Stimulated activated naive CD8-positive, alpha-beta T cell treated with anti-CD3 and anti-CD28 coated beads, Interleukin-15, Interleukin-2, amounts not matched to agents 100 U/mL and 50 U/mL, for 24 hours (primary cell): ENCODE results near the gene TAS2R16.
"Not testable (repeated sequence)": the region's sequence is repeated elsewhere in the genome, so short reads cannot be mapped to it uniquely, and the experiment has no call there.

ENCODE experiments used
- ATAC-seq: fragments of 150-1000 bp; cut with Tn5 transposase; one replicate; pipeline ENCODE4 v1.10.0; 2021
- DNase-seq: peaks from one replicate; pipeline ENCODE4 v3.0.0; 2021

Gene TAS2R16

GRCh38 chr7:122972056-122972455 lies 23.4 kb downstream of the TAS2R16 start:
- ATAC-seq (no peak), DNase-seq (no peak)

GRCh38 chr7:122970740-122971725 lies 24.5 kb downstream of the TAS2R16 start:
- DNase-seq (no peak), ATAC-seq (no peak)

GRCh38 chr7:122968389-122968788 lies 27.1 kb downstream of the TAS2R16 start:
- ATAC-seq, result no peak
- DNase-seq, result no peak

- DNase-seq (no peak), ATAC-seq (no peak)
Observed at GRCh38 chr7:122965306-122965705, 30.2 kb downstream of the TAS2R16 start.

- not testable (repeated sequence) for ATAC-seq, DNase-seq
Observed at GRCh38 chr7:122953678-122954077, 41.8 kb downstream of the TAS2R16 start.

- ATAC-seq (no peak), DNase-seq (no peak)
Observed at GRCh38 chr7:122951006-122951405, 44.5 kb downstream of the TAS2R16 start.

- ATAC-seq (no peak), DNase-seq (no peak)
Observed at GRCh38 chr7:122949186-122949585, 46.3 kb downstream of the TAS2R16 start.
